Spinal cord (tissue), 10 donors: ENCODE results near the gene PPP2R5C. TPM values are rescaled to one million over a fixed set of nuclear protein-coding genes. Genes with fewer than 3 reads are reported as not detected.
"Not testable (repeated sequence)": the region's sequence is repeated elsewhere in the genome, so short reads cannot be mapped to it uniquely, and the experiment has no call there.

ENCODE experiments used
- DNase-seq, 6 donors: peaks; one replicate each; pipeline versions ENCODE4 v3.0.0 to v3.0.0-alpha.2; 2013 to 2015; ENCODE audit warnings: low spot score in 6 of 6, low read depth in 4 of 6
- H3K27ac ChIP-seq: one replicate; pipeline ENCODE4 v1.5.1; 2013; ENCODE audit warnings: low read depth, low read length, control low read depth
- H3K27me3 ChIP-seq: one replicate; pipeline ENCODE4 v1.6.1; 2013; ENCODE audit warnings: low read length; ENCODE audit not compliant: control insufficient read depth, insufficient read depth
- H3K36me3 ChIP-seq: one replicate; pipeline ENCODE4 v1.6.1; 2013; ENCODE audit warnings: low read length; ENCODE audit not compliant: control insufficient read depth, insufficient read depth
- H3K4me1 ChIP-seq: one replicate; pipeline ENCODE4 v1.6.1; 2013; ENCODE audit warnings: low read length; ENCODE audit not compliant: control insufficient read depth, insufficient read depth
- H3K4me3 ChIP-seq: one replicate; pipeline ENCODE4 v1.5.1; 2013; ENCODE audit warnings: low read depth, low read length, control low read depth
- H3K9me3 ChIP-seq: one replicate; pipeline ENCODE4 v1.6.1; 2013; ENCODE audit warnings: low read length; ENCODE audit not compliant: control insufficient read depth, insufficient read depth
- WGBS: methylation state at CpG from one replicate; pipeline ENCODE4 v1.1.5; 2013; ENCODE audit warnings: missing lambda C conversion rate; ENCODE audit not compliant: insufficient coverage; 5-methylcytosine and 5-hydroxymethylcytosine counted together
- polyA plus RNA-seq, 2 donors: library from polyadenylated mRNA; unstranded; fragments of 120-200 nt; gene quantifications; one replicate each; pipeline ENCODE4 v1.2.1, GENCODE V29; 2013; ENCODE audit not compliant: insufficient read length in 2 of 2
- total RNA-seq, 2 donors: library from RNA; depleted of rRNA in 1 of 2; stranded (reverse); fragments of 120-200 nt in 1 of 2; fragments of >200 nt in 1 of 2; gene quantifications; one replicate each; pipeline versions ENCODE4 v1.2.3 to v1.2.4, GENCODE V29; 2013 to 2014
- donor health status: healthy.

PPP2R5C gene
- total and polyA plus RNA-seq, 4 donors = 104 to 136 (median 123) TPM

GRCh38 chr14:101726954-101727302, 34.6 kb upstream of the PPP2R5C start:
- peaks cover 6% of the 10 kb centered on the region for H3K4me1 ChIP-seq
- 86% methylated on average over 8 of the region's 8 CpGs for WGBS
- no peaks in the 10 kb centered on the region for H3K36me3 ChIP-seq
- DNase-seq = no peak
- no peaks in the 10 kb centered on the region for H3K27me3 ChIP-seq
- no peak overlapping the region for H3K27ac ChIP-seq
- no peaks in the 10 kb centered on the region for H3K9me3 ChIP-seq
- H3K4me3 ChIP-seq = no peak overlapping the region

GRCh38 chr14:101727611-101728366, 33.7 kb upstream of the PPP2R5C start:
- no peaks in the 10 kb centered on the region for H3K9me3 ChIP-seq

GRCh38 chr14:101728367-101728742, 33.2 kb upstream of the PPP2R5C start:
- H3K4me1 ChIP-seq = peaks cover 6% of the 10 kb centered on the region
- DNase-seq = no peak
- H3K36me3 ChIP-seq = no peaks in the 10 kb centered on the region
- no peak overlapping the region for H3K27ac ChIP-seq
- no peak overlapping the region for H3K4me3 ChIP-seq
- no peaks in the 10 kb centered on the region for H3K27me3 ChIP-seq
- 95% methylated on average over 10 of the region's 10 CpGs for WGBS
- no peaks in the 10 kb centered on the region for H3K9me3 ChIP-seq

More at GRCh38 chr14:101727611-101728366, 33.7 kb upstream of the PPP2R5C start:
- Histone ChIP-seq H3K27me3 (no peaks in the 10 kb centered on the region), H3K36me3 (no peaks in the 10 kb centered on the region), H3K27ac (no peak overlapping the region), H3K4me3 (no peak overlapping the region), H3K4me1 (peaks cover 6% of the 10 kb centered on the region)
- no peak for DNase-seq
- 93% methylated on average over 4 of the region's 7 CpGs for WGBS

GRCh38 chr14:101729382-101729781, 32.1 kb upstream of the PPP2R5C start:
- Histone ChIP-seq H3K36me3 (no peaks in the 10 kb centered on the region), H3K27me3 (no peaks in the 10 kb centered on the region), H3K27ac (no peak overlapping the region), H3K4me1 (peaks cover 6% of the 10 kb centered on the region), H3K4me3 (no peak overlapping the region), H3K9me3 (no peaks in the 10 kb centered on the region)
- no peak for DNase-seq
- 93% methylated on average over 6 of the region's 6 CpGs for WGBS

GRCh38 chr14:101730157-101730556, 31.4 kb upstream of the PPP2R5C start:
- WGBS = no CpG with 5 or more reads among the region's 4 CpGs
- not testable (repeated sequence) for H3K4me3 ChIP-seq, H3K36me3 ChIP-seq, H3K27me3 ChIP-seq, H3K4me1 ChIP-seq, DNase-seq, H3K9me3 ChIP-seq, H3K27ac ChIP-seq

GRCh38 chr14:101730626-101731186, 30.8 kb upstream of the PPP2R5C start:
- H3K4me3 ChIP-seq = no peak overlapping the region
- H3K4me1 ChIP-seq = peaks cover 6% of the 10 kb centered on the region
- no peak overlapping the region for H3K27ac ChIP-seq
- H3K36me3 ChIP-seq = no peaks in the 10 kb centered on the region
- DNase-seq = no peak
- no peaks in the 10 kb centered on the region for H3K27me3 ChIP-seq
- 65% methylated on average over 2 of the region's 3 CpGs for WGBS
- H3K9me3 ChIP-seq = no peaks in the 10 kb centered on the region

- no peaks in the 10 kb centered on the region for H3K27me3 ChIP-seq
- no peak overlapping the region for H3K4me3 ChIP-seq
- no peaks in the 10 kb centered on the region for H3K36me3 ChIP-seq
- H3K4me1 ChIP-seq = peaks cover 6% of the 10 kb centered on the region
- H3K9me3 ChIP-seq = no peaks in the 10 kb centered on the region
- H3K27ac ChIP-seq = no peak overlapping the region
- 52% methylated on average over 10 of the region's 16 CpGs for WGBS
- DNase-seq = peak in 1 of 6 donors; percentile 26
These were observed 30.1 kb upstream of the PPP2R5C start for GRCh38 chr14:101731187-101732080.

- WGBS = 92% methylated on average over 5 of the region's 5 CpGs
- no peak overlapping the region for H3K4me3 ChIP-seq
- no peaks in the 10 kb centered on the region for H3K27me3 ChIP-seq
- no peaks in the 10 kb centered on the region for H3K9me3 ChIP-seq
- no peak overlapping the region for H3K27ac ChIP-seq
- DNase-seq = no peak
- peaks cover 6% of the 10 kb centered on the region for H3K4me1 ChIP-seq
- no peaks in the 10 kb centered on the region for H3K36me3 ChIP-seq
These were observed 29.4 kb upstream of the PPP2R5C start for GRCh38 chr14:101732118-101732517.

- WGBS = 100% methylated on average over 2 of the region's 4 CpGs
- H3K27me3 ChIP-seq = no peaks in the 10 kb centered on the region
- no peak overlapping the region for H3K4me3 ChIP-seq
- H3K36me3 ChIP-seq = no peaks in the 10 kb centered on the region
- H3K9me3 ChIP-seq = no peaks in the 10 kb centered on the region
- peaks cover 6% of the 10 kb centered on the region for H3K4me1 ChIP-seq
- no peak for DNase-seq
- no peak overlapping the region for H3K27ac ChIP-seq
These were observed 28.3 kb upstream of the PPP2R5C start for GRCh38 chr14:101733211-101733610.
